GM19025 (cell line): Measurements from ENCODE around the gene ZNF467.

Source experiments
- ATAC-seq: cut with Tn5 transposase; IDR thresholded peaks from one replicate; pipeline ENCODE4 v1.9.1; 2021; ENCODE audit warnings: mild to moderate bottlenecking, low read depth, moderate library complexity; ENCODE audit not compliant: unreplicated experiment

ZNF467 gene

GRCh38 chr7:149752646-149753045 lies 20.7 kb downstream of the ZNF467 start:
- no peak for ATAC-seq

DNA sequence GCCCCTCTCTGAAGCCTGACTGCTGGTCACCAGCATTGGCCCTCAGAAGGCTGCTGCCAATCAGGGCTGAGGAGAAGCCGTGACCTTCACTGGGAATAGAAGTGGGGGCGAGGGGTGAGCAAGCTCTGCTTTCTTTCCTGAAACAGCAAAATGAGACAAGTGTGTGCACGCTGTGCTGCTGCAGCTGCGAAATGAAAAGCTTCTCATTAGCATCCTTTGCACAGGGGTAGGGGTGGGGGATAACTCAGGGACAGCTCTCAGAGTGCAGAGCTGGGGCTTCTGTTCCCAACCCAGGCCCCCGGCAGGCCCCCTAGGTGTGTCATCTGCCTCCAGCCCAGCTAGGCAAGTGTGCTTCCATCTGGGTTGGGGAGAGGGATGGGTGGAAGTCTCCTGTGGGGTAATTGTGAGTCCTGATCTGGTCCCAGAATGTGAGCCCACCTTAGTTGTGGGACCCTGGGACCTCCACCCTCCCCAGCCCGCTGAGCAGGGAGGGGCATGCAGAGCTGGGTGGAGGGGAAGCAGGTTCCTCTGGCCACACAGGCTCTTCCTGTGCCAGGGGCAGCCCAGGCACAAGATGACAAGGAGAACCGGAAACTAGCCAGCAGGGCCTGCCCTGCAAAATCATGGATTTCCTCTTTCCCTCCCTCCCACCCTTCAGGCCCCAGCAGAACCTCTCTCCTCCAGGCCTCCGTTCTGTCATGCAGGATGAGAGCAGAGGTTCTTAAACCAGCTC lies 22.2 kb downstream of the ZNF467 start:
- ATAC-seq = no peak

- no peak for ATAC-seq
Measured at GRCh38 chr7:149750122-149750845, 23.1 kb downstream of the ZNF467 start.

DNA sequence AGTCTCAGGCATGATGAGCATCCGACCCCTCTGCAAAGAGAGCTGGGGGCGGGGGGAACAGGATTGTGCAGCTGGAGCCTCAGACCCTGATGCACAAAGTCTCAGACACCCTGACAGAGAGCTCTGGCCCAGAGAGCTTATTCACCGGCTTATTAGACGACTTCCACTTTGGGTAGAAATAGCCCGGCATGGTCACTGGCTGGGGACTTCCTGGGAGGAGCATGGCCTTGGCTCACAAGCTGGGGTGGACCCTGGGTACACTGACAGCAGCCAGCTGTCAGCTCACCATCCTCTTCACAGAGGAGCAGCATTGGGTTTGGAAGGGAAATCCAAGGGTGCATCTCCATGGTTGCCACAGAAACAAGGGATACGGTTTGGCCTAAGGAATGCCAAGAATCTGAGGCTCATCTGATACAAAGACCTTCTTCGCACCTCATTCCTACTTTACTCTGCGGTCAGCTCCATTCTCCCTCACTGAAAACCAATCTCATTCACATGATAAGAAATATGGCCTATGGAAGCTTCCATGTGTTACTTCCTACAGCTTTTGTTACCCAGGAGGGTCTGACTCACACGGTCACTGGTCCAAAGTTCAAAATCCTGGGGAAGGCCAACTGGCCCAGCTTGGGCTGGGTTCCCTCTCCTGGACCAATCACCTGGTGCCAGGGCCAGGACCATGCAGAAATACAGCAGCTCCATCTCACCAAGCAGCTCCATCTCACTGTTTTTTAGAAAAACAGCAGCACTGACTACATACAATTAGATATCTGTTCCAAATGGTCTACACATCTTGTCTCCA lies 25.1 kb downstream of the ZNF467 start:
- ATAC-seq = no peak

- no peak for ATAC-seq
Measured at GRCh38 chr7:149743476-149744255, 29.7 kb downstream of the ZNF467 start.

- peak; percentile 63 for ATAC-seq
Measured at GRCh38 chr7:149742075-149742701, 31.2 kb downstream of the ZNF467 start.

GRCh38 chr7:149741629-149742028 lies 31.8 kb downstream of the ZNF467 start:
- no peak for ATAC-seq

- ATAC-seq = no peak
Measured at GRCh38 chr7:149736478-149737360, 36.7 kb downstream of the ZNF467 start.

- ATAC-seq = no peak
Measured at GRCh38 chr7:149735779-149736477, 37.5 kb downstream of the ZNF467 start.

- ATAC-seq = no peak
Measured at GRCh38 chr7:149735181-149735602, 38.2 kb downstream of the ZNF467 start.

DNA sequence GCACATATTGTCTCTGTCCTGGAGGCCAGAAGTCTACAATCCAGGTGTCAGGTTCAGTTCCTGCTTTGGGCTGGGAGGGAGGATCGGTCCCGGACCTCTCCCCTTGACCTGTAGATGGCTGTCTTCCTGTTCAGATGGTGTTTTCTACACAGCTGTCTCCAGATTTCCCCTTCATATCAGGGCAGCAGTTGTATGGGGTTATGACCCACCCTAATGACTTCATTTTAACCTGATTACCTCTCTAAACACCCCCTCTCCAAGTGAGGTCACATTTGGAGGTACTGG lies 38.7 kb downstream of the ZNF467 start:
- ATAC-seq = no peak

- no peak for ATAC-seq
Measured at GRCh38 chr7:149733924-149734790, 39.2 kb downstream of the ZNF467 start.

GRCh38 chr7:149733131-149733923 lies 40.1 kb downstream of the ZNF467 start:
- no peak for ATAC-seq

GRCh38 chr7:149732611-149733010 lies 40.8 kb downstream of the ZNF467 start:
- no peak for ATAC-seq

DNA sequence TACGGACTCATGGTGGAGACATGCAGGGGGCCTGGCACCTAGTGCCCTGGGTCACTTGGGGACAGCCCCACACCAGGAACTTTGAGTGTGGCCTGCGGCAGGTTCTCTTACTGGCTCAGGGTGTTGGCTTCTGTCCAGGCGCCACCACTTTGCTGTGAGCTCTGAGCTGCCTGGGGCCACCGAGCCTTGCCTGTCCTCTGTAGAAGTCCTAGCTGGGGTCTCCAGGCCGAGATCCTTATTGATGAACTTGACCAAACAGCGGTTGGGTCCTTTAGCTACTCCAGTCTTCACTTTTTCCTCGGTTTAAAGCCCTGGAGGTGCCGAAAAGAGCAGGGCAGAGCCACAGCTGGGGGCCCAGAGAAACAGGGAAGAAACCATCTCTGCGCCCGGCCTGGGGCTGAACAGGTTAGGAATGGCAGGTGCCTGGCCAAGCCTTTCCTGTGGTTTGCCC lies 41.3 kb downstream of the ZNF467 start:
- no peak for ATAC-seq

DNA sequence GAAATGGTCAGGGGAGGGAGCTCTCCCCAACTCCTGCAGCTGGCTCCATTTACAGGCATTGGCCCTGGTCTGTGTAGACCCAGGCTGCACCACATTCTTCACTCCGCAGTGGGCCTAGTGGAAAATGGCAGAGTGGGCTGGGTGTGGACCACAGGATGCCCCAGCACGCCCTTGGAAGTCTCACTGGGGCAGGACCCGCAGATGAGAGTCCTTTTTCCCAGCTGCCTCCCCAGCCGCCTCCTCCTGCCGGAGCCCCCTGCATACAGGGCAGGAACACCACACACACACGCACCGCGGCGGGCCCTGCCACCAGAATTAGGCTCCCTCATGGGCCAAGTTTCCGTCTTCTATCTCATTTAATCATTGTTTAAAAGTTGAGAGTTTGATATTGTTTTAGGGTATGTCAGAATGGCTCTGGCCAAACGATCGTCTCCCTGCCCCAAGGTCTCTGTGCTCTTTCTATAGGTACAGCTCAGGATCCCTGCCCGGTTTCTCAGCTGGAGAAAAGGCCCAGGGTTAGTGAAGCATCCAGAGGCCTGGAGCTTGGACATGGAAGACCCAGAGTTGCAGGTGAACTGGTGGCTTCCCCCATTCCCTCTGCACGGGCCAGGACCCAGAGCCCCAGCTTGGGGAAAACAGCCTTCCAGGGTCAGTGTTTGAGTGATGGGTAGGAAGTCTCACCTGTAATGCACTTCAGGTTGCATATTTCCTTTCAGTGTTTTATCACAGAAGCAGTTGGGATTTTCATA lies 42.0 kb downstream of the ZNF467 start:
- no peak for ATAC-seq
